ENCODE data around the gene TTC28. TPM values are rescaled to one million over a fixed set of nuclear protein-coding genes. Genes with fewer than 3 reads are reported as not detected.
"Not testable (repeated sequence)": the region's sequence is repeated elsewhere in the genome, so short reads cannot be mapped to it uniquely, and the experiment has no call there.

Gene TTC28
- polyA plus RNA-seq, 5 donors: 27.1 to 42.4 (median 37.1) TPM

GRCh38 chr22:28111501-28112189, 568.0 kb downstream of the TTC28 start:
- DNase-seq: peak; percentile 33 to 49

DNA sequence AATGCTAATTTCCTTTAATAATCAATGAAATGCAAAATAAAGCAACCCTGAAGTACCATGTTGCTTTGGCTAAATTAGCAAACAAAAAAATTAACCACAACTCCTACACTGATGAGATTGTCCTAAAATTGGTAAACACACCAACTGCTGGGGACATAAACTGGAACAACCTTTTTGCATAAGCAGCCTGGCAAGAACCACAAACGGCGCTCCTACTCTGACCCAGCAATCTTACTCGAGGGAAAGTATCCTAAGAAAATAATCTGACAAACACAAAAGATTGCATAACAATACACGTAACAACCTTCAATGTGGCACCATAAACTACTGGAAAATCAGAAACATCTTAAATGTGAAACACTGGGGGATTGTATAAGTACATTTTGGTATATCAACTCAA, 570.8 kb downstream of the TTC28 start:
- DNase-seq: no peak

DNA sequence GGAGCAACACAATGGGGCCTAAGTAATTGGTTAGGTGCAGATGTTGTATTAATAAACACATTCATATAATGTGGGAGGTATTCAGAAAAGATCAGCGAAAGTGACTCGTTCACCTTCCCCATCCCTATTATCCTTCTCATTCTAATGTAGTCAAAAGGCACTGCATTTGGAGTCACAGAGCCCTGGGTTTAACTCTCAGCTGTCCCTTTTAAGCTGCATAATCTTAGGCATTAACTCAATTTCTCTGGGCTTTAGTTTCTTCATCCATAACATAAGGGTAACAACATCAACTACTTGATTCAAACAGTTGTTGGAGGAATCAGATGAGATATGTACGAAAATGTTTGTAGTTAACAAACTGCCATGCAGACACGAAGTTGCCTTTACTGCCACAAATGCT, 573.0 kb downstream of the TTC28 start:
- DNase-seq: no peak

DNA sequence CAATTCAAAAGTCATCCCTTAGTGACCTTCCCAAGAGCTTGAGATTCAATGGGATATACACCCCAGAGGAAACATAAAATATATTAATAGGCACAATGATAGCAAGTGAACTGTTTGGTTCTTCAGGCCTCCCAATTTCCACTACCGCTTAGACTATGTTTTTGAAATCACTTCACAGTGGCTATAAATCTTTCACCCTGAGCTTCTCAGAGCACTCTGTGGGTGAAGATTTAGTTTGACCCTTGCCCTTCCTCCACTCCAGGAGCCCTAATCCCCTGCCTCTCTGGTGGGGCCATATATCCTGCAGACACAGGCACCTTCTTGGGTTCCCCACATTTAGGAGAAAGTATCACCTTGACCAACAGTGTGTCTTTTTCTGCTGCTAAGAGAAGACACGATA, 573.7 kb downstream of the TTC28 start:
- DNase-seq: no peak

DNA sequence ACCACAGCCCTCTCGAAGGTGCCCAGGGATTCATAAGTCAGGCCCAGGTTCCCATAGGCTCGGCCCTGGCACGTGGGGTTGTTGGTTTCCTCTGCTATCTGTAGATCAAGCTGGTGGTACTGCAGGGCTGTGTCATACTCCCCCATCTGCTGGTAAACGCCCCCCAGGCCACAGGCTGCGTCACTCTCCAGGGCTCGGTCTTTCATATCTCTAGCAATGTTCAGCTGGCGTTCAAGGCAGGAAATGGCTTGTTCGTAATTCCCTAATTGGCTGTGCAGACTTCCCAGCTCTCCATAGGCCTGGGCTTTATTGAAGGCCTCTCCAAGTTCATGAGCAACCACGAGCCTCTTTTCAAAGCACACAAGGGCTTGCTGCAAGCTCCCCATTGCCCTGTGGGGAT, 574.2 kb downstream of the TTC28 start:
- DNase-seq: no peak

DNA sequence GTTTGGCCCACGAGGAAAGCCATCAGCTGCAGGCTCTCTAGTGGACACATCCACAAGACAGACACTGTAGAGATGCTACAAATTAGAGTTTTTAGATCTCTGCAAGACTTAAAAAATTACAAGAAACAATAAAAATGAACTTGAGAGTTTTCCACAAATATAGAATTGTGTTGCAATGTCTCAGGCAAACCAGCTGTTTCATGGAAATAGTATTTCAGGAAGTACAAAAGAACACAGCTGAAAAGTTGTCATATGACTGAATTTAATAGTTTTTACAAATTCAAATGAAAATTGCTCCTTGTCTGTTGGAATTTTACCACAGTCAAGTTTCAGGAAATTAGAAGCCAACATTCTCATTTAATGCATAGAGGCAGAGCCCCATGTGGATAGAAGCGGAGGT, 576.0 kb downstream of the TTC28 start:
- peak in 1 of 2 donors; percentile 15 for DNase-seq

- no peak for DNase-seq
Measured at GRCh38 chr22:28102151-28102812, 577.4 kb downstream of the TTC28 start.

DNA sequence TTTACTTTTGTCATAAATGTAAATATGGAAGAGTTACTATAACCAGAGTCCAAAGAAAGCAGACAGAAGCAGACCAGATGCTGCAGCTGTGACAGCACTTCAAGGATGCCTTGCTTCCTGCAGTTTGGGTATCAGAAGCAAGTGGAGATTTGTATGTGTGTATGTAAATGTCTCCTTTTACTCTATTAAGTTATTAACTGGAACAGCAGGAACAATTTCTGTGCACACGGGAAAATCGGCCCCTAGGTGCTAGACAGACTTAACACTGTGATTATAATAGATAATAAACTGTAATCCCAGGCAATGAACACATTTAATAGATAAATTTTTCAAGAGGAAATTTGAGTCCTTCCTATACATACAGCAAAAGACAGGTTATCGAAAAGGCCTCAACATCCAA, 582.0 kb downstream of the TTC28 start:
- DNase-seq: no peak

DNA sequence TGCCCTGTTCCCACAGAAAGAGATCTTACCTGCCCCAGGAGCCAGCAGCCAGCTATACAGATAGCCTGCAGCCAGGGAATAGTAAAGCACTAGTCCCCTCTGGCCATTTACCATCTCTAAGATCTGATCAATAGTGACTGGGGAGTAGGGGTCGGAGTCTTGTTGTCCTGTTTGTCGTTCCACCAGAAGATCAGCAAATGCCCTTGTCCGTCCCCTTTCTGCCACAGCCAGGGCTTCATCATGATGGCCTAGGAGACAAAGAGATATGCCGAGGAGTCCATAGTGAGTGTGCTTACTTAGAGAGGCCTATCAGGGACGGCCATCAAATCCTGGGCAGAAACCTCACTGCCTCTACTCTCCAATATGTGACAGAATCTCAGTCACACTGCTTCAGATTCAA, 583.5 kb downstream of the TTC28 start:
- no peak for DNase-seq

GRCh38 chr22:28095316-28096095, 584.1 kb downstream of the TTC28 start:
- DNase-seq: no peak

GRCh38 chr22:28094771-28095170, 584.9 kb downstream of the TTC28 start:
- DNase-seq: no peak

GRCh38 chr22:28093711-28094110, 585.9 kb downstream of the TTC28 start:
- peak; percentile 48 to 50 for DNase-seq

DNA sequence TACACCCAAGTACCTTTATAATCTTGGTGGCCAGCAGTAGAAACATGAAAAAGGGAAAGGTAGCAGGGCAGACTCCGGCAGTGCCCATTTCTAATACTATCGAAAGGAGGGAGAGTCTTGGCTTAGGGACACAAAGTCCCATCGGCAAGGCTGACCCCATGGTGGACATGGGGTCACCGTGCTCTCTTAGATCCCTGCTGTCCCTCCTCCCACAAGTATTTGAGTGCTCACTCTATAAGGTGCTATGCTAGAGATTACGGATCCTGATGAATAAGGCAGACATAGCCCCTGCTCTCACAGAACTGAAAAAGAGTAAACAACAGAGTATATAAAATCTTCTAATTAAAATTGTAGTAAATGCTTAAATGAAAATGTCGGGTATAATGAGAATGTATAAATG, 588.2 kb downstream of the TTC28 start:
- no peak for DNase-seq

GRCh38 chr22:28089541-28089940, 590.1 kb downstream of the TTC28 start:
- not testable (repeated sequence) for DNase-seq

DNA sequence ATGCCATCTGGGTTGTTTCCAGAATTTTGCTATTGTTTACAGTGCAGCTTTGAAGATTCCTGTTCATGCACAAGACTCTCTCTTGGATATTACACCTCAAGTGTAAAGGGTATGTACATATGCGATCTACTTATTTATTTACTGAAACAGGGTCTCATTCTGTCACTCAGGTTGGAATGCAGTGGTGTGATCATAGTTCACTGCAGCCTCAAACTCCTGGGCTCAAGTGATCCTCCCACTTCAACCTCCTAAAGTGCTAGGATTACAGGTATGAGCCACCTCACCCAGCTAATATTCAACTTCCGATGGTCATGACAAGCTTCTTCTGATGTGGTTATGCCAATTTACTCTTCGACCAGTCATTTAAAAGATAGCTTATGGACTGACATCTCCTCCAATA, 602.5 kb downstream of the TTC28 start:
- no peak for DNase-seq

GRCh38 chr22:28075358-28075981, 604.2 kb downstream of the TTC28 start:
- no peak for DNase-seq

- DNase-seq: no peak
Measured at GRCh38 chr22:28074526-28074925, 605.1 kb downstream of the TTC28 start.

DNA sequence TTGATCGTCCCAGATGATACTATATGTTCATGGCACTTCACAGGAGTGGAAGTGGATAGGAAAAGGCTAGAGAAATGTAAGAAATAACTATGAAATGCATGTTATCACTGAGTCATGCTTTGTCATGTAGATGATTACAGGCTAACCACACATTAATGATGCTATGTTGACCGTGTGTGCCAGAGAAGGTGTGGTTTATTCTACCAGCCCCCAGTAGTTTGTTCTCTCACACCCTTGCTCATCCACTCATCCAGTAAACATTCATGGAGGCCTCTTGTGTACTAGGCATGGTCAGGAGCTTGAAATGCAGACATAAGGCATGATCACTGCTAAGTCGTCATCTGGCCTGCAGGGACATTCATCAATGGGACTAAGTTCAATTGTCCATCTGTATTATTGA, 607.6 kb downstream of the TTC28 start:
- no peak for DNase-seq

DNA sequence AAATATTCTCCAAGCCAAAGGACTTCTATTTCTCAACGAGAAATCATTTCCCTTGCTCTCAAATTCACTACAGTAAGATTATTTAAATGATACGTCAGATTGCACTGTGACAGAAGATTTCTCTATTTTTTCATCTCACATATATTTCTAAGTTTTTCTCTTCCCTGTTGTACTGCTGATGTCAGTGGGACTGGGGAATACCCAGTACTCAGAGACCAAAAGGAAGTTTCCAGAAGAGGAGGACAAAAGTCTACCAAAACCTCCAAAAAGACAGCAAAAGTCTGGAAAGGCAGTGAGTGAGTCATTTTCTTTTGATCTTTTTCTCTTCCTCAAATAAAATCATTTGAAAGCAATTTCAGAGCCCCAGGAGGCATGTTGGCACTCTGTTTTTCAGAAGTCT, 610.8 kb downstream of the TTC28 start:
- no peak for DNase-seq

DNA sequence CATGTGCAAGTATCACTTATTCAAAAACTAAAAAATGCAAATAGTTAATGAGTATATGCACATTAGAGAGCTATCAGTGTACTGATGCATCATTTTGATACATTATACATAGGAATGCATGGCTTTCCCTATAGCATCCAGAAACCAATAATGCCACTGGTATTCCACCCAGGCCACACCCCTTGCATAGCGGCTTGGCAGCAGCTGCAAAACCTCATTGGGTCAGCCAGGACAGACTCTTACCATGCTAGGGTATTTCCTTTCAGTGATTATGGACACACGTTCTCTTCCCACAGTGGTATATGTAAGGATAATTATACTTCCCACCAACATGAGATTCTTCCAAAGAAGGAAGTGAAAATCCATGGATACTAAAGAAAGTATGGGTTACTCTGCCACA, 614.7 kb downstream of the TTC28 start:
- no peak for DNase-seq

GRCh38 chr22:28063656-28064055, 616.0 kb downstream of the TTC28 start:
- no peak for DNase-seq

- not testable (repeated sequence) for DNase-seq
Measured at GRCh38 chr22:28060594-28060993, 619.0 kb downstream of the TTC28 start.

All from right lung (tissue), 5 donors.